HG03439 (cell line): ENCODE results near the gene GRIN2C.
"Not testable (repeated sequence)": the region's sequence is repeated elsewhere in the genome, so short reads cannot be mapped to it uniquely, and the experiment has no call there.

Source experiments
- ATAC-seq: cut with Tn5 transposase; IDR thresholded peaks from one replicate; pipeline ENCODE4 v1.9.1; 2021; ENCODE audit warnings: mild to moderate bottlenecking, moderate library complexity; ENCODE audit not compliant: unreplicated experiment

Gene GRIN2C

DNA sequence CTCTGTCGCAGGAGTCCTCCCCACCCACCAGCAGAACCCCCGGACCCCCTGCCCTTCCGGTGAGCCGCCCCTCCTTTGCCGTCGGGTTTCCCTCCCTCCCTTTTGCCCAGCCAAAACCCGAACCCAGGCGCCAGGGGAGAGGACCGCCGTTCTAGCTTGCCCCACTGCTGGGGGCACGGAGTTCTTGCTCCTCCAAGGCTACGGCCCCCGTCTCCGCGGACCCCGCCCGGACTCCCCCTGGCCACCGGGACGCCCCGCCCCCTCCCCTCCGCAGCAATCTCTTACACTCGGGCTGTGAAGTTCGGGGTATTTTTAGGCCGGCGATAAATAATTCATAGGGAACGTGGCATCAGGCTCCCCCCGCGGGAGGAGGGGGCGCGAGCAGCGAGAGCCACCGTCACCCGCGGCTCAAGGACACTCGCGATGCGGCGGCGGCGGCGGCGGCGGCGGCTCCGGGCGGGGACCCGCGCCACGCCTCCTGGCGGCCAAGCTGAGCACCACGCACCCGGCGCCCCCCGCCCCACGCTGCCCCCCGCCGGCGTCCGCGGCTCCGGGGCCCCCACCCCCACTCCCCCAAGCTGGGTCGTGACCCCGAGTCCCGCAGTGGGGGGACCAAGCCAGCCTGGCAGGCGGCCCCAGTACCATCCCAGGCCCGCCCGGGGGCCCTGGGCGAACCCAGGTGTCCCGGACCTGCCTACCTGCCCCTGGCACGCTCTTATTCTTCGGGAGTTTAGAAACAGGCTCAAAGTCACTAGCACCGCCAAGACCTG lies at the start of gene GRIN2C:
TSS of gene GRIN2C (minus strand) at position 427 of the 770 bp plus-strand sequence. CDS start 4,793 bp downstream, outside the sequence.
- ATAC-seq = no peak

GRCh38 chr17:74909097-74909496 lies 49.4 kb upstream of the GRIN2C start:
- not testable (repeated sequence) for ATAC-seq

DNA sequence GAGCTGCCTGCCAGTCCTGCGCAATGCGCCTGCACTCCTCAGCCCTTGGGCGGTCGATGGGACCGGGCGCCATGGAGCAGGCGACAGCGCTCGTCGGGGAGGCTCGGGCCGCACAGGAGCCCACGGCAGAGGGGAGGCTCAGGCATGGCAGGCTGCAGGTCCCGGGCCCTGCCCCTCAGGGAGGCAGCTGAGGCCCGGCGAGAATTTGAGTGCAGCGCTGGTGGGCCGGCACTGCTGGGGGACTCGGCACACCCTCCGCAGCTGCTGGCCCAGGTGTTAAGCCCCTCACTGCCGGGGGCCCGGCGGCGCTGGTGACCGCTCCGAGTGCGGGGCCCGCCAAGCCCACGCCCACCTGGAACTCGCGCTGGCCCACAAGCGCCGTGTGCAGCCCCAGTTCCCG lies 47.3 kb upstream of the GRIN2C start:
- no peak for ATAC-seq

- not testable (repeated sequence) for ATAC-seq
Observed at GRCh38 chr17:74906214-74906793, 46.6 kb upstream of the GRIN2C start.

DNA sequence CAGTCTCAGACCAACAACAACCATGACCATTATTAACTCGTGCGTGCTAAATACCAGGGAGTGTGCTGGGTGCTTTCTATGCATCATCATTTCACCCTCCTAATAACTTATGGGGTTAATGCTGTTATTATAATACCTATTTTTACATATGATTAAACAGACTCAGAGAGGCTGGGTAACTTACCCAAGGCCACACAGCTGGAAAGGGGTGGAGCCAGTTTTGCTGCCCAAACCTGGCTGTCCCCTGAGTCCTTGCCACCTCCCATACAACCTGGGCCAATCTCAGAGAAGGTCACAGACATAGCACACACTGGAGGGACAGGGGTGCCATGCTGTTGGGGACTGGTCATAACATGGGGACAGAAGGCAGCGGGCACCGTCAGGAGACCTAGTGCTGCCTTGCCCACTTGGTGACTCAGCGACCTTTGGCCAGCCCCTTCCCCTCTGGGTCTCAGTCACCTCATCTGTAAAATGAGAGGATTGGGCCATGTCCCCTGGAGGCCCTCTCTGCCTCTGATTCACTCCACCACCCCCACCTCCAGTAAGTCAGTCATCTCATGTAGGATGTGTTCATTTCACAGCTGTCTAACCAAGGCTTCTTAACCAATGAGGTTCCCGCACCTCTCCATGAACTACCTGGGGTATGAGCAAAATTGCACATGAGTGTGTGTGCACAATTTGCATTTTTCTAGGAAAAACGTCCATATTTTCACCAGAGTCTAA lies 45.2 kb upstream of the GRIN2C start:
- no peak for ATAC-seq

DNA sequence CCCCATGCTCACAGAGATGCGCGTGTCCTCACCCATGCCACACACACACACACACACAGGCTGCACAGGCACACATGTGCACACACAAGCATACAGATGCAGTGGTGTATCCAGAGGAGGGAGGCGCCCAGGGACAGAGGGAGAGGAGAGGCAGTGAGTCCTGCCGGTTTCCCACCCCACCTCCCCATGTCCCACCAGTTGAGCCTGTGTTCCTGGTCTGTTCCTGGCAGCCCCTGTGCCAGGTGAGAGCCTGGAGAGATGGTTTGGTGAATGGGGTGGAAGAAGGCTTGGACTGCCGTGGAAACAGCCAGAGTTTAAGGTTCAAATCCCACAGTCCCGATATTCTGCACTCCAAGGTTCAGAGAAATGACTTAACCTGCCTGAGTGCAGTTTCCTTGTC lies 44.0 kb upstream of the GRIN2C start:
- no peak for ATAC-seq

DNA sequence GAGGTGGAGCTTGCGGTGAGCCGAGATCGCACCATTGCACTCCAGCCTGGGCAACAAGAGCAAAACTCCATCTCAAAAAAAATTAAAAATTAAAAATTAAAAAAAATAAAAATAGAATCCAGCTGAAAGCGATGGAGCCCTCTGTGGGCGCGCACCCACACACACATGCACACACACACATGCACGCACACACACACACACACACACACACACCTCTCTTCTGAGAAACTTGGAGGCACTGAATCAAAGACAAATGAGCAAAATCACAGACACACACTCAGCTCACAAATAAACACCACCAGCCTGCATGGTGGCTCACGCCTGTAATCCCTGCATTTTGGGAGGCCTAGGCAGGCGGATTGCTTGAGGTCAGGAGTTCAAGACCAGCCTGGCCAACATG lies 43.3 kb upstream of the GRIN2C start:
- no peak for ATAC-seq

DNA sequence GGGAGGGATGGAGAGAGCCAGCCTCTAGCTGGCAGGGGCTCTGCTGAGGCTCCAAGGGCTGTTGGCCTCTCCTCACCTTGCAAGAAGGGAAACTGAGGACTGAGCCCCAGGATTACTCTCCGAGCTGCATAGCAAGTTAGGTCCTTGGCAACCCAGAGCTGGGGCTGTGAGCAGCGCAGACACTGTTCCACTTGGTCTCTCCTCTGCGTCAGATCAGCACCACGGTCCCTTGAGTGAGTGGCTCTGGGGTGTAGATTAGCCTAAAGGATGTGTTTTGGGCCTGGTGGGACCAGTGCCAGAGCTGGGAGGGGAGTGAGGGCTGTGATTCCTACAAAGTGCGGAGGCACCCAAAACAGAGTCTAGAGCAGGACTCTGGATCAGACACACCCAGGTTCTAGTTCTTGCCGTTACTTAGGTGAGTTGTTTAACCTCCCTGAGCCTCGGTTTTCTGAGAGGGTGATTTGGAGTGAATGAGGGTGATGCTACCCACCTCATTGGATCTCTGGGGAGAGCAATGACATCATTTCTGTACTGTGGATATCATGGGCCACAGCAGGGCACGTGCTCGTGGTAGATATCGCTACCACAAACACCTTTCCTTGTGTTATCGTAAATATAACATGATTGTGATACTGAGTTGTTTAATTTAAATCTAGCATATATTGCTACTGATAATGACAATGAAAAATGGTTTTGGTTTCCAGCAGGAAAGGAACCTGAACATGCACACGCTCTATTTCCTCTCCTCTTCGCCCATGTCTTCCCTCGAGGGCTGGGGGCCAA lies 41.9 kb upstream of the GRIN2C start:
- no peak for ATAC-seq

GRCh38 chr17:74900208-74900607 lies 40.5 kb upstream of the GRIN2C start:
- ATAC-seq = no peak

- no peak for ATAC-seq
Observed at GRCh38 chr17:74898376-74898946, 38.8 kb upstream of the GRIN2C start.

DNA sequence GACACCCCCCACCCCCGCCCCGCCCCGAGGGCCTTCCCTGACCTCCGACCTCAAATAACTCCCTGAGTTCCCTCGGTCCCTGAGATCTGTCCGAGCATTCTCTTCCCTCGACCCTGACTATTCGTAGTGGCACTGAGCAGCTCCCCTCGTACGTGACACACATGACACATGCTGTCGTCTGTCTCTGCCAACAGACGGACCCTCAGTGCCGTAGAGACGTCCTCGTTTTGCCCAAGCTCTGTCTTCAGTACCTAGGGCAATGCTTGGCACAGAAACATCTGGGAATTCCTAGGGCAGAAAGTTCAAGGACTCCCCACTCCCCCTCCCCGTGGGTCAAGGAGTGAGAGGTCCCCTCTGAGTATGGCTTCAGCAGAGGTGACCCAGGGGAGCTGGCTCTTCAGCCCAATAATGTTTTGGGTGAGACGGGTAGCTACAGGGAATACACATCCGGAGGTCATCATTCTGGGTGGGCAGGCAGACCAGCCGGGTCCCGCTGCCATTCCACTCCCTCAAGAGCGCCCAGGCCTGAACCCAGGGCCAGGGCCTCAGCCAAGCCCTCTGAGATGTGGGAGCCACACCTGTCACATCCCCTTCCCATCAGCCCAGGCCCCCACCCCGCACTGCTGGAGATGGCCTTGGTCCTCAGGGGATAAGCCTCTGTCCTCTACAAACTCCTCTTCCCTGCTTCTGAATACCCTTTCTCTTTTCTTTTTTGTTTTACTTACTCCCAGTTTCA lies 34.4 kb upstream of the GRIN2C start:
- no peak for ATAC-seq

- ATAC-seq = no peak
Observed at GRCh38 chr17:74892974-74893911, 33.6 kb upstream of the GRIN2C start, which contains the start of gene FADS6. FADS6 (minus strand) TSS chr17:74893633; CDS start chr17:74893595, 38 bp downstream.

GRCh38 chr17:74892013-74892841 lies 32.5 kb upstream of the GRIN2C start:
- no peak for ATAC-seq

GRCh38 chr17:74890554-74890953 lies 30.9 kb upstream of the GRIN2C start:
- no peak for ATAC-seq

DNA sequence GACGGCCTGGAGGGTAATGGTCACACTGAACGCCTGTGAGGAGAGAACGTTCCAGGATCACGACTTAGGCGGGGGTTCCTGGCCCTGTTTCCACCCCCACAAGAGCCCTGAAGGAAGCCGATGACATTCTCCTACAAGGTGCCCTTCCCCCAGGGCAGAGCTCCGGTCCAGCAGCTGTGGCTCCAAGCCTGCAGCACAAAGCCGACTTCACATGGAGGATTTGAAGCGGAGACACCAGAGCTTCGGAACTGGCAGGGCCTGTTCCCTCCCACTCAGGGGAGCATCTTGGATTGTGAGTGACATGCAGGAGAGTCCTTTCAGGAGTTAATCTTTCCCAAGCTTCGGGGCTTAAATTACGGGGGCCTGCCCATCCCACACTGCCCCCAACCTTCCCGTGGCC lies 28.8 kb upstream of the GRIN2C start:
- ATAC-seq = no peak

DNA sequence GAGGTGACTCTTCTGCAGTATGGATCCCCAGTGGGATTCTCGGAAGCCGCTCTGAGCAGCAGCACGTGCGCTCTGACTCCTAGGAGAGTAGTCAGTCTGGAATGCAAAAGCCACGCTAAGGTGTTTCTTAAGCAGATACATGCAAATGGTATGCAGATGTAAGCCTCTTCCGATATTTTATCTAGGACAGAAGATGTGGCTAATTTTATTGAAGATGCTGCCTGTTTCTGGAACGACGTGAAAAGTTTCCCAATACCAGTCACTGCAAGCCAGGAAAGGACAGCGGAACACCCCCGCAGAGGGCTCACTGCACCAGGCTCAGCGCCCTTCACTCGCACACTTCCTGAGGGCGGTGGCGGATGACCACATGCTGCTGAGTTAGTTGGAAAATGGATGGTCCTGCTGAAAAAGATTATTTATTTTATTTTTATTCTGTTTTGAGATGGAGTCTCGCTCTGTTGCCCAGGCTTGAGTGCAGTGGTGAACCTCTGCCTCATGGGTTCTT lies 23.6 kb upstream of the GRIN2C start:
- ATAC-seq = no peak

DNA sequence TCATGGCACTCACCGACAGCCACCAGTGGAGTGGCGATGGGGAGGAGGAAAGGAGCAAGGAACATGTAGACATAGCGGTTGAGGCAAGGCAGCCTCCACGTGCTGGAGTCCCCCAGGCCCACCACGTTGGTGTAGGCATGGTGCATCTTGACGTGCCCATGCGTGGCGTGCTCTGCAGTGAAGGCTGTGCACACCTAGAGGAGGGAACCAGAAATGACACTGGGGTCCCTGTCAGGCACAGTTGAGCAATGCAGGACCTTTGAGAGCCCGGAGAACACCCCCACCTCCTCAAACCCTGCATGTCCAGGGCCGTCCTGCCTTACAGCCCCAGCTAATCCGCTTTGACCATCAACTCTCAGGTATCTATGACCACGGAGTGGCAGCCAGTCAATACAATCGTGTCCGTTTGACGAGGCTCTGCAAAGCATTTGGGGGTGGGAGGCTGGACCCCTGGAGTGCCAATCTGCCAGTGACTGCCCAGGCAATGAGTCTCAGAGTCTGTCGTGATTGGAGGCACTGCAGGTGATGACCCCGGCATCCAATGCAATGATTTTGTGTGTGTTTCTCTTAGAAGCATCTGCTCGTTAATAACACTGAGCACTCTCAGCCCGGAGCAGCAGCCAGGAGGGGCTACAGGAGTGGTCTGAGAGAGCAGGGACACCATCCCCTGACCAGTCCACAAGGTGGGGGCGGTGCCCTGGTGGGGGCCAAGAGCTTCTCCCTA lies 23.0 kb upstream of the GRIN2C start:
- ATAC-seq = no peak
